Measurements from ENCODE around the gene EPB41. TPM values are rescaled to one million over a fixed set of nuclear protein-coding genes. Genes with fewer than 3 reads are reported as not detected.
"Not testable (repeated sequence)": the region's sequence is repeated elsewhere in the genome, so short reads cannot be mapped to it uniquely, and the experiment has no call there.

Gene EPB41
- total RNA-seq, 1 donor from 2014 or later = 49.3 TPM

- ATAC-seq = peak; percentile 44
These were observed 219.7 kb downstream of the EPB41 start for GRCh38 chr1:29133861-29134694.

DNA sequence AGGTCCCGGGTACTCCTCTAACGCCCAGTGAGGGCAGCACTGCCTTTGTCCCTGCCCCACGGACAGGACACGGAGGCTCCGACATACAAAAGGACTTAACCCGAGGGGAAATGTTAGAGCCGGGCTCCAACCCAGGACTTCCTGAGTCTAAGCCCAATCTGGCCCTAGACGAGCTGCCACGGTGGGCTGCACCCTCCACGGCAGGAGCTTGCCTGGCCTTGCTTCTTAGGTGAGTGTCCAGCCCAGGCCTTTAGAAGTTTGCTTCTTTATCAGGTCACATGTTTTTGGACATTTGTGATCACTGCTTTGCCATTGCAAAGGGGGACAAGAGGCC is 220.3 kb downstream of the EPB41 start:
- DNase-seq (ENCODE audit: low spot score) = no peak
- intact Hi-C loops (cut with DNase I) = no loop called here
- ATAC-seq = no peak

More at GRCh38 chr1:29133861-29134694, 219.7 kb downstream of the EPB41 start:
- no peak for DNase-seq (ENCODE audit: low spot score)
- intact Hi-C loops (cut with DNase I) = no loop called here

DNA sequence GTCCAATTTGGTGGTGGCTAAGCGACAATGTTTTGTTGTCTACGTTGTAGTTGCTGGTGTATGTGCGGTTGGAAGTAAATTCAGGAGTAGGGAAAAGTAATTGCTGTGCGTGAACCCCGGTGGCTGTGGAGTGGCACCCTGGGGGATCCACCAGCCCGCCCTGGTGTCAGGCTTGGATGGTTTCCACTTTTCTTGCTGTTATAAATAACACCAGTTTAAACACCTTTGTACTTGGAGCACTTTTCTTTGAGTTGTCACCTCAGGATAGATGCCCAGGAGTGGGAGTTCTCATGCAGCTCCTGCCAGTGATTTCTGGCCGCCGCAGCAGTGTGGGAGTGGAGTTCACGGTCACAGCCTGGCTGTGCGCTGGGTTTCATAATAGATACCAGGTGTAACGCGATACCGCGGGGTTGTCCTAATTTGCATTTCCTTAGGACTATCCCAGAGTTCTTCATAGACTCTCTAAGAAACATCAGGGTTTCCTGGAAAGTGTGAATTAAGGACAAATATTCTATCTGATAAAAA is 222.1 kb downstream of the EPB41 start:
- ATAC-seq (no peak), DNase-seq (ENCODE audit: low spot score) (no peak)
- intact Hi-C loops (cut with DNase I) = no loop called here

- intact Hi-C loops (cut with DNase I) = no loop called here
- ATAC-seq (no peak), DNase-seq (ENCODE audit: low spot score) (no peak)
These were observed 228.3 kb downstream of the EPB41 start for GRCh38 chr1:29142714-29143113.

DNA sequence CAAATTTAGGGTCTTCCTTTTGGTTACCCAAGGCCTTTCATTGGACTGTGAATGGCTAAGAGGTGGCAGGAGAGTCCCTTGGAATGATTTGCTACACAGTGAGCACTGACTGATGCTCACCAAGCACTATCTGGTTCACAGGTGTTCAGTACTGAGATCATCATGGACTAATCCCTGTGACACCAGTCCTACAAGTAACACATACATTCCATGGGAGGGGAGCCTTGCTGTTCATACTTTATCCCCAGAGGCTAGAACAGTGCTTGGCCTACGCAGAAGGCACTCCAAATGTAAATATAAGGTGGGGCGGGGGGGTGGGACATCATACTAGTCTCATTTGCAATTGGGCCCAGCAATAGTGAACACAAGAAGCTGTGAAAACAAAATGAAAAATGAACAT is 229.8 kb downstream of the EPB41 start:
- intact Hi-C loops (cut with DNase I) = no loop called here
- no peak for DNase-seq (ENCODE audit: low spot score)
- no peak for ATAC-seq

DNA sequence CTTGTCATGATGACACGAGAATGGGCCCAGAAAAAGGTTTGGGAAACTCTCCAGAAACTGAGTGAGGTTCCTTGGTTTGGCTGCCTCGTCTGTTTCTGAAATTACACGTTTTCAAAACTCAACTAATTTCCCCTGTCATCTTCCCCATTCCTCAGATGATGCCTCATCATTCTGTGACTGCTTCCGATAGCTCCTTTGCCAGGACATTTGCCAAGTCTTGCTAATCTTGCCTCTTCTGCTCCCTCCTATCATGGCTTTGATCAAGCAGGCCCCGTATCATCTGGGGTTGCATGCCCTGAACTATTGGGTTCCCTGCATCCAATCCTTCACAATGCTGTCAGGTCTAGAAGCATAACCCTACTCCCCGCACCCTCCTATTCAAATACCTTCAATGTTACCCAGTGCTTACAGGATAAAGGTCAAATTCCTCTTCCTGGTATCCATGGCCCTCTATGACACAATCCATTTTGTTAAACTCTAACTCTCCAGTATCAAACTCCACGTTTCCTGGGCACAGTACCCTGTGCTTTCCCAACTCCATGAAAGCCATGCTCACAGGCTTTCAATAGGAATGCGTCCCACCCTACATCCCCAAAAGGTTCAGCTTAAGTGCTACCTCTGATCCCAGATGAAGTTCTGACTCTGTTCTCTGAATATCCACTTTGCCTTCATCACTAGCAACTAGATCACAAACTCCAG is 231.5 kb downstream of the EPB41 start:
- intact Hi-C loops (cut with DNase I) = no loop called here
- ATAC-seq (no peak), DNase-seq (ENCODE audit: low spot score) (peak; percentile 13)

- peak; percentile 42 for DNase-seq (ENCODE audit: low spot score)
- intact Hi-C loops (cut with DNase I) = no loop called here
- no peak for ATAC-seq
These were observed 234.5 kb downstream of the EPB41 start for GRCh38 chr1:29148656-29149491.

GRCh38 chr1:29150346-29150745 is 236.0 kb downstream of the EPB41 start:
- intact Hi-C loops (cut with DNase I); ATAC-seq: not testable (repeated sequence)
- peak; percentile 9 for DNase-seq (ENCODE audit: low spot score)

- intact Hi-C loops (cut with DNase I) = no loop called here
- ATAC-seq = no peak
- DNase-seq (ENCODE audit: low spot score) = peak; percentile 27
These were observed 237.9 kb downstream of the EPB41 start for GRCh38 chr1:29152046-29152805.

GRCh38 chr1:29156543-29157268 is 242.3 kb downstream of the EPB41 start:
- DNase-seq (ENCODE audit: low spot score) = no peak
- ATAC-seq = no peak

DNA sequence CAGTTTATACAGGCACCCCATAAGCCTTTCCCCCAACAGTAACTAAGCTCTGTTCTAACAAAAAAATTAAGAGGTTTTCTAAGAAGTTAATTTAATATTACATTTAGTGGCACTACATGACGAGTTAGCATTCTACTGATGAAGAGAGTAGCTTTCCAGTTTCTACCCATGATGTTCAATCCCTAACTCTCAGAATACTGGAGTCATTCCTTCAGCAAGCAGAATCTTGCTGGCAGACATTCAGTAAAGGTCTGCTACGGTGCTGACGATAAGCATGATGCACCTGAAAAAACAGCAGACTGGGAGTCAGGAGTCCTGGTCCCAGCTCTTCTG is 242.9 kb downstream of the EPB41 start:
- DNase-seq (ENCODE audit: low spot score) (no peak), ATAC-seq (no peak)
- intact Hi-C loops (cut with DNase I) = no loop called here

More at GRCh38 chr1:29156543-29157268, 242.3 kb downstream of the EPB41 start:
- intact Hi-C loops (cut with DNase I) = no loop called here

DNA sequence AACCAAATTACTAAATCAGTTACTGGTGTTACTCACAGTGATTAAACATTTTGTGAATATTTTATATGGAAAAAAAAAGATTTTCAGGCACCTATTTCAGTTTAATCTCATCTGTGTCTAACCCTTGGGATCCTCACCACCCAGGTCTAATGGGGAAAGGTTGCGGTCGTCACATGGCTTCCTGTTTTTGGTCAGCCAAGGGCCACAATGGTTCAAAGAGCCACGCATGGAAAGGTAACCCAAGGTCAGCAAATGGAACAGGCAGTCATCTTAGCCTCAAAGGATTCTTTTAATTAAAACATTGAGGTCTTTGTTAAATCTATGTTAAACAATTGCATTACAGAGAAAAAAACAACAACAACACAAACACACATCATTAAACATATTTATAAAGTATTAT is 245.4 kb downstream of the EPB41 start:
- DNase-seq (ENCODE audit: low spot score) (no peak), ATAC-seq (no peak)
- intact Hi-C loops (cut with DNase I) = no loop called here

DNA sequence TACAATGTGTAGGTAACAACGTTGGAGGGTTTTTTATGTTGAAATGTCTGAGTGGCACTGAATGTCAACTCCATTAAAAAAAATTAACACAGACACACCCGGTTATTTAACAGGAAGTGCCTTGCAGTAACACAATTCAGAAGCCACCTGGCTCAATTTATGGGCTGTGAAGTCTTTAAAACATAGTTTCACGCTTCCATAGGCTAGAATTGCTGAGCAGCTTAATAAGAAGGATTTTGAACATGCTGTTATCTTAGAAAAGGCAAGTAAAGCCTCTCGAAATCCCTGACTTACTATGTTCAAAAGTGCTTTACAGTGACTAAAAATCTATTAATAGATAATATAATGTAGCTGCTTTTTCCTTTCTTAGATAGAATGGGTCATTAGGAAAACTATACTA is 247.7 kb downstream of the EPB41 start:
- intact Hi-C loops (cut with DNase I) = no loop called here
- no peak for DNase-seq (ENCODE audit: low spot score)
- no peak for ATAC-seq

DNA sequence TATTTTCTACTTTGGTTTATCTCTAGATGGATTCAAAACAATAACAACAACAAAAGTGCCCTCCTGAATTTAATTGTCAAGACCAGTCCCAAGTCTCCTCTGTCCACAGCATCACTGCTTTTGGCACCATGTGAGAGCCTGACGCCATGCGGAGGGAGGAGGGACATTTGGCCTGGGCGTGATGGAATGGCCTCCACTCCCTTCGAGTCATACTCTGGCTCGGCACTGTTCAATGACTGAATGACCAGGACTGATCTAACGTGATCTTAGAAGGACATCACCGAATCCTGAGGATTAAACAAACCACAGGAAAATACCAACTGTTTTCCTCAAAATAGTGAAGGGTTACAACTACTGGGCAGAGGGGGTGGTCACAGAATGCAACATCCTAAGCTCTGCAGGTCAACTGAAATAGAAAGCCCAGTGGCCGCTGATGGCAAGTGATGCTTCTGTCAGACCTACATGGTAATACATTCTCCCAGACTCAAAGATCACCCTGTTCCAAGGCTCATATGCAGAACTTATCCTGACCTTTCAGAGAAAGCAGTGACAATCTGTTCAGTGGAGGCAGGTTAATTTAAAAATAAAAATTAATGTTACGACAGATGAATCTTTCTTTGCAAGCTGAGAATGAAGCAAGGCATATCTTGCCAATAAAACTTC is 248.2 kb downstream of the EPB41 start:
- ATAC-seq (no peak), DNase-seq (ENCODE audit: low spot score) (no peak)
- intact Hi-C loops (cut with DNase I) = no loop called here

- ATAC-seq = no peak
- no peak for DNase-seq (ENCODE audit: low spot score)
- intact Hi-C loops (cut with DNase I) = no loop called here
These were observed 250.2 kb downstream of the EPB41 start for GRCh38 chr1:29164588-29164987.

DNA sequence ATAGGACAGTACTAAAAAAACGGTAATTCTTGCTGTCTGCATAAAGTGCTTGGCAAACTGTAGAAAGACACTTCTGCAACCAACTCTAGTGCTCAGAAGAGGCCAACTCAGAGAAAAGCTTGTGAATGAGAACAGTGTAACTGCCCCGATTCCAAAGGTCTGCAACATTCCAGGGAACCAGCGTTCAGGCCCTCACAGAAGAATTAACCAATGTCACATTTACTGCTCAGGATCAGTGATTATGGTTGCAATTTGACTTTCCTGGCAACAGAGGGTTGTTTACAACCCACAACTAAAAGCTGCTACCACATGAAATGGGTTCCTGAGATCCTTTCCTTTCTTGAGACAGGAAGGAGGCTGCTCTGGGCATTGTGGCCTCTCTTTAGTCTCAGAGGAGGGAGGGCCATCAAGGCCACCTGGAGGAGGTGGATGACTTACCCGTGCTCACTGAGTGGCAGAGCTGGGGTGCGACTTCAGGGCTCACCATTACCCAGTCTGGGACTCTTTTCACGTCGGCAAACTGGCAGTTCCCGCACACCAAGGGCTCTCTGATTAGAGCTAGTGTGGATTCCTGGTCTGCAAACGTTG is 252.0 kb downstream of the EPB41 start:
- ATAC-seq (no peak), DNase-seq (ENCODE audit: low spot score) (no peak)
- intact Hi-C loops (cut with DNase I) = no loop called here

DNA sequence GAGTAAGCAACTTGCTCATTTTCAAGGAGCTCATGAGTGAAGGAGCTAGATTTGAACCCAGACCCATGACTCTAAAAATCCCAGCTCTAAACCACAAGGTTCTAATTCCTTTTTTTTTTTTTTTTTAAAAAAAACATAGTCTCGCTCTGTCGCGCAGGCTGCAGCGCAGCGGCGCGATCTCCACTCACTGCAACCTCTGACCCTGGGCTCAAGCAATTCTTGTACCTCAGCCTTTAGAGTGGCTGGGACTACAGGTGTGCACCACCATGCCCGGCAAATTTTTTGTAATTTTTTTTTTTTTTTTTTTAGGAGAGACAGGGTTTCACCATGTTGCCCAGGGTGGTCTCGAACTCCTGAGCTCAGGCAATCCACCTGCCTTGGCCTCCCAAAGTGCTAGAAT is 253.5 kb downstream of the EPB41 start:
- ATAC-seq (no peak), DNase-seq (ENCODE audit: low spot score) (no peak)
- intact Hi-C loops (cut with DNase I) = no loop called here

Data from sciatic nerve (tissue), 2 donors.